Tibial nerve (tissue), 3 donors: ENCODE measurements around the gene MMP17.

ENCODE experiments used
- EP300 ChIP-seq, 2 donors: sonication (generic); formaldehyde crosslinking; IDR thresholded peaks; one replicate each; pipeline ENCODE4 v1.6.1; 2017; ENCODE audit warnings: antibody characterized with exemption in 2 of 2, mild to moderate bottlenecking in 1 of 2
- POLR2A ChIP-seq, 2 donors: fragments of 450-650 bp; IDR thresholded peaks; one replicate each; pipeline ENCODE4 v1.6.1; 2017; ENCODE audit warnings: antibody characterized with exemption in 2 of 2, mild to moderate bottlenecking in 2 of 2, moderate library complexity in 2 of 2

- TF ChIP-seq EP300 (IDR thresholded peaks at IDR 0.05) = no peak
- no peak for TF ChIP-seq POLR2A (IDR thresholded peaks at IDR 0.05)
Measured at GRCh38 chr12:131829356-131829747, 1.2 kb downstream of the MMP17 start.
